ENCODE measurements around the gene HCN4. TPM values are rescaled to one million over a fixed set of nuclear protein-coding genes. Genes with fewer than 3 reads are reported as not detected.

The HCN4 gene
- polyA plus RNA-seq, 1 donor from 2014 or later = 4.0 TPM

- no peaks in the 10 kb centered on the region for H3K9me2 ChIP-seq (ENCODE audit: insufficient read depth, low read length)
- TF ChIP-seq REST (IDR thresholded peaks at IDR 0.05; ENCODE audit: borderline replicate concordance) = no peak
- no peak for TF ChIP-seq EZH2 (IDR thresholded peaks at IDR 0.05; ENCODE audit: borderline replicate concordance, insufficient read depth, low read length, poor library complexity, severe bottlenecking)
- no peak overlapping the region for H3K4me2 ChIP-seq (ENCODE audit: low read length)
- no peak overlapping the region for H3K9ac ChIP-seq (ENCODE audit: low read length)
- H3K4me3 ChIP-seq (ENCODE audit: low read length) = no peak overlapping the region
- H3K27me3 ChIP-seq (ENCODE audit: insufficient read depth, low read depth, low read length) = no peaks in the 10 kb centered on the region
- no peaks in the 10 kb centered on the region for H4K20me1 ChIP-seq (ENCODE audit: insufficient read depth)
- H3K79me2 ChIP-seq (replicated peaks; ENCODE audit: insufficient read depth, low read length) = no peaks in the 10 kb centered on the region
- H3K9me3 ChIP-seq (ENCODE audit: low read length) = no peaks in the 10 kb centered on the region
- no peak overlapping the region for H2AFZ ChIP-seq (ENCODE audit: low read depth, low read length)
- no peaks in the 10 kb centered on the region for H3K36me3 ChIP-seq (ENCODE audit: insufficient read depth, low read length)
- H3F3A ChIP-seq (ENCODE audit: insufficient read depth, low read length, poor library complexity, severe bottlenecking) = no peaks in the 10 kb centered on the region
- no peak overlapping the region for H3K27ac ChIP-seq (ENCODE audit: low read length)
These were observed 9.3 kb upstream of the HCN4 start for GRCh38 chr15:73378089-73378488.

GRCh38 chr15:73375755-73376305 lies 7.1 kb upstream of the HCN4 start:
- no peaks in the 10 kb centered on the region for H3K36me3 ChIP-seq (ENCODE audit: insufficient read depth, low read length)
- no peaks in the 10 kb centered on the region for H4K20me1 ChIP-seq (ENCODE audit: insufficient read depth)

More at GRCh38 chr15:73375755-73376305, 7.1 kb upstream of the HCN4 start:
- Histone ChIP-seq H3K27ac (ENCODE audit: low read length) (no peak overlapping the region), H3K4me2 (ENCODE audit: low read length) (no peak overlapping the region), H3K4me3 (ENCODE audit: low read length) (no peak overlapping the region), H3K9me3 (ENCODE audit: low read length) (no peaks in the 10 kb centered on the region), H3K27me3 (ENCODE audit: insufficient read depth, low read depth, low read length) (no peaks in the 10 kb centered on the region), H3F3A (ENCODE audit: insufficient read depth, low read length, poor library complexity, severe bottlenecking) (no peaks in the 10 kb centered on the region), H2AFZ (ENCODE audit: low read depth, low read length) (no peak overlapping the region), H3K9me2 (ENCODE audit: insufficient read depth, low read length) (no peaks in the 10 kb centered on the region), H3K9ac (ENCODE audit: low read length) (no peak overlapping the region), H3K79me2 (replicated peaks; ENCODE audit: insufficient read depth, low read length) (no peaks in the 10 kb centered on the region)
- TF ChIP-seq REST (IDR thresholded peaks at IDR 0.05; ENCODE audit: borderline replicate concordance) = no peak
- no peak for TF ChIP-seq MXI1 (conservative IDR thresholded peaks at IDR 0.05; ENCODE audit: poor library complexity, severe bottlenecking)
- TF ChIP-seq RAD21 (conservative IDR thresholded peaks at IDR 0.05) = no peak
- TF ChIP-seq POLR2AphosphoS5 (IDR thresholded peaks at IDR 0.05) = peak; percentile 17
- no peak for TF ChIP-seq EZH2 (IDR thresholded peaks at IDR 0.05; ENCODE audit: borderline replicate concordance, insufficient read depth, low read length, poor library complexity, severe bottlenecking)
- no peak for TF ChIP-seq SMC3 (conservative IDR thresholded peaks at IDR 0.05; ENCODE audit: poor library complexity)
- TF ChIP-seq TAF1 (IDR thresholded peaks at IDR 0.05; ENCODE audit: low read depth) = no peak
- TF ChIP-seq CTCF (IDR thresholded peaks at IDR 0.05; ENCODE audit: poor library complexity, severe bottlenecking) = no peak
- TF ChIP-seq EP300 (conservative IDR thresholded peaks at IDR 0.05; ENCODE audit: poor library complexity, severe bottlenecking) = peak; percentile 29

All from neural cell (in vitro differentiated cells).